ENCODE measurements around the gene TCEANC.
"Not testable (repeated sequence)": the region's sequence is repeated elsewhere in the genome, so short reads cannot be mapped to it uniquely, and the experiment has no call there.

- not testable (repeated sequence) for TF ChIP-seq CTCF, POLR2AphosphoS5 (IDR thresholded peaks at IDR 0.05)
Observed at GRCh38 chrX:13637224-13637623, 15.7 kb upstream of the TCEANC start.

Data from suprapubic skin (tissue), 3 donors.